Endothelial cell of umbilical vein (primary cell): ENCODE results near the gene COPS9. TPM values are rescaled to one million over a fixed set of nuclear protein-coding genes. Genes with fewer than 3 reads are reported as not detected.

Experiments
- BruUV-seq: library from RNA; stranded (reverse); fragments of 400-500 nt; replicated peaks from 2 replicates; lab custom pipeline; 2021; lab: Mats Ljungman, UMichigan
- CTCF ChIA-PET: fragments of 300-600, 350-600 bp; sonication (Branson Sonifier 250); formaldehyde crosslinking; loops from one replicate; lab custom pipeline; 2021; ENCODE audit warnings: antibody characterized with exemption, inconsistent platforms; lab: Charles Lee
- POLR2A ChIA-PET: fragments of 300-600, 350-600 bp; sonication (Branson Sonifier 250); formaldehyde crosslinking; loops from one replicate; lab custom pipeline; 2021; ENCODE audit warnings: antibody characterized with exemption, inconsistent platforms; lab: Charles Lee
- DNase-seq: peaks from one replicate; pipeline ENCODE4 v3.0.0-alpha.2; 2011; ENCODE audit warnings: low read depth, low spot score
- FAIRE-seq: peaks from 2 replicates; lab custom pipeline; 2011; peaks lifted over from hg19 to GRCh38; lab: Jason Lieb, UNC
- H2AFZ ChIP-seq: 2 replicates; pipeline ENCODE4 v1.6.0; 2012; ENCODE audit warnings: low read depth, low read length, control low read depth, inconsistent platforms
- H3K27ac ChIP-seq: 2 replicates; pipeline ENCODE4 v1.5.1; 2011; ENCODE audit warnings: low read depth, mild to moderate bottlenecking, control low read depth, low read length, moderate library complexity; ENCODE audit not compliant: insufficient read depth
- H3K27me3 ChIP-seq, 2 experiments: 2 replicates each; pipeline versions ENCODE4 v1.6.0 to v1.6.1; 2011; ENCODE audit warnings: low read length in 2 of 2, mixed read lengths in 1 of 2; ENCODE audit not compliant: control insufficient read depth in 2 of 2, insufficient read depth in 2 of 2
- H3K36me3 ChIP-seq, 2 experiments: 2 replicates in 1 of 2; 3 replicates in 1 of 2; pipeline ENCODE4 v1.5.1; 2011; ENCODE audit warnings: low read length in 2 of 2, mild to moderate bottlenecking in 1 of 2, moderate library complexity in 1 of 2; ENCODE audit not compliant: control insufficient read depth in 2 of 2, insufficient read depth in 2 of 2; ENCODE audit errors: extremely low read depth in 1 of 2
- H3K4me1 ChIP-seq: 3 replicates; pipeline ENCODE4 v1.5.1; 2011; ENCODE audit warnings: mild to moderate bottlenecking, low read length; ENCODE audit not compliant: control insufficient read depth, insufficient read depth; ENCODE audit errors: extremely low read depth
- H3K4me2 ChIP-seq: 2 replicates; pipeline ENCODE4 v1.6.1; 2011; ENCODE audit warnings: low read length, control low read depth, mixed read lengths; ENCODE audit not compliant: insufficient read depth
- H3K4me3 ChIP-seq, 3 experiments: fragments of 200-600 bp in 1 of 3; sonication (generic), shearing (Covaris generic) in 1 of 3; replicated peaks in 1 of 3; 2 replicates each; pipeline ENCODE4 v1.5.1; 2011 to 2016; ENCODE audit warnings: control low read depth in 3 of 3, low read length in 3 of 3, mild to moderate bottlenecking in 2 of 3, inconsistent platforms in 1 of 3, low read depth in 1 of 3, moderate library complexity in 1 of 3; ENCODE audit not compliant: insufficient read depth in 1 of 3
- H3K79me2 ChIP-seq: 2 replicates; pipeline ENCODE4 v1.6.0; 2012; ENCODE audit warnings: low read length, inconsistent platforms; ENCODE audit not compliant: control insufficient read depth, insufficient read depth
- H3K9ac ChIP-seq: replicated peaks from 2 replicates; pipeline ENCODE3; 2011; ENCODE audit warnings: low read length, control low read depth; ENCODE audit not compliant: insufficient read depth; ENCODE audit errors: extremely low read depth
- H3K9me1 ChIP-seq: replicated peaks from 3 replicates; pipeline ENCODE4 v1.6.0; 2011; ENCODE audit warnings: mild to moderate bottlenecking, low read length; ENCODE audit not compliant: control insufficient read depth, insufficient read depth; ENCODE audit errors: extremely low read depth
- H3K9me3 ChIP-seq: replicated peaks from 2 replicates; pipeline ENCODE4 v1.5.1; 2012; ENCODE audit warnings: low read length, inconsistent platforms; ENCODE audit not compliant: control insufficient read depth, insufficient read depth
- H4K20me1 ChIP-seq: replicated peaks from 2 replicates; pipeline ENCODE3; 2011; ENCODE audit warnings: mild to moderate bottlenecking, low read length; ENCODE audit not compliant: control insufficient read depth, insufficient read depth; ENCODE audit errors: extremely low read depth
- EZH2 ChIP-seq: IDR thresholded peaks from 2 replicates; pipeline ENCODE4 v1.6.1; 2012; ENCODE audit warnings: borderline replicate concordance, low read depth, mild to moderate bottlenecking, moderate library complexity, low read length, inconsistent platforms; ENCODE audit not compliant: severe bottlenecking
- FOS ChIP-seq: IDR thresholded peaks from 2 replicates; pipeline ENCODE4 v1.6.1; 2011; ENCODE audit warnings: mild to moderate bottlenecking, low read length, moderate library complexity, borderline replicate concordance; ENCODE audit not compliant: insufficient read depth
- GATA2 ChIP-seq: IDR thresholded peaks from 2 replicates; pipeline ENCODE4 v1.7.0; 2011; ENCODE audit warnings: low read depth, mild to moderate bottlenecking, moderate library complexity, mixed read lengths, low read length; ENCODE audit not compliant: insufficient read length, insufficient read depth
- JUN ChIP-seq: IDR thresholded peaks from 2 replicates; pipeline ENCODE4 v1.6.1; 2011; ENCODE audit warnings: borderline replicate concordance, low read depth; ENCODE audit not compliant: insufficient read length, insufficient read depth
- MYC ChIP-seq: IDR thresholded peaks from one replicate; pipeline ENCODE4 v1.6.1; 2011; ENCODE audit warnings: mild to moderate bottlenecking, low read depth, low read length
- POLR2A ChIP-seq: IDR thresholded peaks from 2 replicates; pipeline ENCODE4 v1.6.1; 2012; ENCODE audit warnings: low read depth, mild to moderate bottlenecking, control low read depth, low read length
- POLR2AphosphoS5 ChIP-seq: IDR thresholded peaks from 2 replicates; pipeline ENCODE4 v1.6.1; 2012; ENCODE audit warnings: low read depth, mild to moderate bottlenecking, control low read depth, low read length, moderate library complexity; ENCODE audit not compliant: insufficient read depth
- dilution Hi-C: fragments of 300-500 bp; cut with MboI; formaldehyde crosslinking; loops from one replicate; pipeline ENCODE4 v1.15.0; 2019; ENCODE audit warnings: low sequenced_read_pairs; ENCODE audit not compliant: extremely low pct_ligation_motif_present
- intact Hi-C: fragments of 100-400 bp; cut with micrococcal nuclease; formaldehyde crosslinking; loops from one replicate; pipeline ENCODE4 v1.10.0; 2022
- polyA plus RNA-seq, 4 experiments: library from polyadenylated mRNA; depleted of rRNA in 3 of 4; stranded (reverse) in 3 of 4; unstranded in 1 of 4; fragments of >200 nt; gene quantifications; 2 replicates each; pipeline versions ENCODE4 v1.2.1 to v1.2.3, GENCODE V29; 2011 to 2012; ENCODE audit warnings: missing spikeins in 1 of 4
- total RNA-seq: library from RNA; stranded (reverse); gene quantifications from 2 replicates; pipeline ENCODE4 v1.2.3, GENCODE V29; 2021
- TF ChIP-seq, protein P1 (sequence below): IDR thresholded peaks from 2 replicates; pipeline ENCODE4 v1.6.1; 2011; ENCODE audit not compliant: insufficient read depth, insufficient read length
- TF ChIP-seq, protein P2 (sequence below), 2 donors: IDR thresholded peaks; 1 replicate in 1 of 2; 2 replicates in 1 of 2; pipeline ENCODE4 v1.5.1; 2011; ENCODE audit warnings: low read length in 2 of 2, mild to moderate bottlenecking in 2 of 2, moderate library complexity in 2 of 2, control low read depth in 1 of 2, inconsistent platforms in 1 of 2, low read depth in 1 of 2; ENCODE audit not compliant: insufficient read depth in 1 of 2; ENCODE audit errors: extremely low read depth in 1 of 2

Gene COPS9
- total and polyA plus RNA-seq, 2 donors (not counting 3 experiments of a cell fraction or from before 2014, with no cell fraction given): 196 to 361 TPM

DNA sequence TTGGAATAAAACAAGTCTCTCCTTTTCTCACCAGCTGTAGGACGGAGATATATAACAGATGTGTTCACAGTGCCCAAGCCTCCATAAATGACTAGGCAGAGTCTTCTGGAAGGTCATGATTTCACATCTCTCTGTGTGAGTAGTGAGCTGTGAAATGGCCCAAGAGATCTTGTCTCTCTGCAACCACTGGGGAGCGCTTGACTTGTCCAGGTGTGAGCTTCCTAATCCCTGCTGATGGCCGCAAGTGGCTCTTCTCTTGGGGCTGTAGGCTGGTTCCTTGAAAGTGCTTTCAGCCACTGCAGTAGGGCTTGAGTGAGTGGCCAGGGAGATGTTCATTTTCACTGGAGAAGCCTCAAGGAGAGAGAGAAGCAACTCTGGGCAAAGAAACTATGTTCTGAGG is 42.5 kb upstream of the COPS9 start:
- H2AFZ ChIP-seq: no peak overlapping the region
- peaks cover 0 to 2% of the 10 kb centered on the region in 2 experiments for H3K27me3 ChIP-seq
- dilution Hi-C loops (no loop called here), intact Hi-C loops (no loop called here)
- H3K9me3 ChIP-seq: no peaks in the 10 kb centered on the region
- no peaks in the 10 kb centered on the region for H3K4me1 ChIP-seq
- no peaks in the 10 kb centered on the region for H3K36me3 ChIP-seq
- DNase-seq (no peak), FAIRE-seq (no peak)
- no peaks in the 10 kb centered on the region for H4K20me1 ChIP-seq
- ChIA-PET POLR2A (no interaction called here), CTCF (no interaction called here)
- H3K79me2 ChIP-seq: no peaks in the 10 kb centered on the region
- TF ChIP-seq MYC: no peak
- BruUV-seq: no TSS peak
- H3K4me2 ChIP-seq: no peak overlapping the region
- H3K9ac ChIP-seq: no peak overlapping the region
- H3K9me1 ChIP-seq: no peaks in the 10 kb centered on the region
- no peak overlapping the region for H3K4me3 ChIP-seq
- H3K27ac ChIP-seq: no peak overlapping the region

DNA sequence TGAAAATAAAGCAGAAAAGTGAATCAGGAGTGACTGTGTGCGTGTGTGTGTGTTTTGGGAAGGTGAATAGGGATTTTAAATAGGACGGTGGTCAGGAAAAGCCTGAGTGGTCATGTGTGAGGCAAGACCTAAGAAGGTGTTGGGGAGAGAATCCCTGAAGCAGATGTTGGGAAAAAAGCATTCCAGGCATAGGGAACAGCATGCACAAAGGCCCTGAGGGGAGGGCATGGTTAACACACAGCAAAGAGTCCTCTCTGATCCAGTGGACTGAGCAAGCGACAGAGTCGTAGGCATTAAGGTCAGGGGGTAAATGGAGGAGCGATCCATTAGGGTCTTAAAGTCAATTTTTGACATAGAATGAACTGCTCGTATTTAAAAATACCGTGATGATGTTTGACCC is 38.4 kb upstream of the COPS9 start:
- no peak overlapping the region for H3K4me3 ChIP-seq
- TF ChIP-seq POLR2A: no peak
- no peak for TF ChIP-seq JUN
- no peak for TF ChIP-seq FOS
- TF ChIP-seq MYC: no peak
- TF ChIP-seq, protein P1, sequence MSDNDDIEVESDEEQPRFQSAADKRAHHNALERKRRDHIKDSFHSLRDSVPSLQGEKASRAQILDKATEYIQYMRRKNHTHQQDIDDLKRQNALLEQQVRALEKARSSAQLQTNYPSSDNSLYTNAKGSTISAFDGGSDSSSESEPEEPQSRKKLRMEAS: no peak
- TF ChIP-seq GATA2: no peak
- no peak for TF ChIP-seq EZH2
- TF ChIP-seq, protein P2, sequence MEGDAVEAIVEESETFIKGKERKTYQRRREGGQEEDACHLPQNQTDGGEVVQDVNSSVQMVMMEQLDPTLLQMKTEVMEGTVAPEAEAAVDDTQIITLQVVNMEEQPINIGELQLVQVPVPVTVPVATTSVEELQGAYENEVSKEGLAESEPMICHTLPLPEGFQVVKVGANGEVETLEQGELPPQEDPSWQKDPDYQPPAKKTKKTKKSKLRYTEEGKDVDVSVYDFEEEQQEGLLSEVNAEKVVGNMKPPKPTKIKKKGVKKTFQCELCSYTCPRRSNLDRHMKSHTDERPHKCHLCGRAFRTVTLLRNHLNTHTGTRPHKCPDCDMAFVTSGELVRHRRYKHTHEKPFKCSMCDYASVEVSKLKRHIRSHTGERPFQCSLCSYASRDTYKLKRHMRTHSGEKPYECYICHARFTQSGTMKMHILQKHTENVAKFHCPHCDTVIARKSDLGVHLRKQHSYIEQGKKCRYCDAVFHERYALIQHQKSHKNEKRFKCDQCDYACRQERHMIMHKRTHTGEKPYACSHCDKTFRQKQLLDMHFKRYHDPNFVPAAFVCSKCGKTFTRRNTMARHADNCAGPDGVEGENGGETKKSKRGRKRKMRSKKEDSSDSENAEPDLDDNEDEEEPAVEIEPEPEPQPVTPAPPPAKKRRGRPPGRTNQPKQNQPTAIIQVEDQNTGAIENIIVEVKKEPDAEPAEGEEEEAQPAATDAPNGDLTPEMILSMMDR (IDR thresholded peaks at IDR 0.05; ENCODE audit: extremely low read depth in 1 of 2, insufficient read depth in 1 of 2, low read depth in 1 of 2, low read length in 2 of 2): no peak
- TF ChIP-seq POLR2AphosphoS5: no peak
- no peaks in the 10 kb centered on the region for H3K9me1 ChIP-seq
- no peak for FAIRE-seq
- no peaks in the 10 kb centered on the region for H3K36me3 ChIP-seq
- H3K27me3 ChIP-seq: peaks cover 0 to 2% of the 10 kb centered on the region in 2 experiments
- no peak overlapping the region for H3K27ac ChIP-seq
- H3K4me2 ChIP-seq: no peak overlapping the region
- dilution Hi-C loops: no loop called here
- DNase-seq: no peak
- no peaks in the 10 kb centered on the region for H4K20me1 ChIP-seq
- intact Hi-C loops: no loop called here
- no peak overlapping the region for H3K9ac ChIP-seq
- no peak overlapping the region for H2AFZ ChIP-seq
- H3K9me3 ChIP-seq: no peaks in the 10 kb centered on the region
- no peaks in the 10 kb centered on the region for H3K79me2 ChIP-seq
- ChIA-PET POLR2A (no interaction called here), CTCF (no interaction called here)
- no peaks in the 10 kb centered on the region for H3K4me1 ChIP-seq
- no TSS peak for BruUV-seq
